ENCODE results near the gene FRS3.
"Not testable (repeated sequence)": the region's sequence is repeated elsewhere in the genome, so short reads cannot be mapped to it uniquely, and the experiment has no call there.

FRS3 gene

GRCh38 chr6:41779788-41780550 is at the start of gene FRS3:
FRS3 (minus strand) TSS chr6:41779900; CDS start chr6:41776987, 2,913 bp downstream.
- peak; percentile 98 for DNase-seq (ENCODE audit: low read depth in 2 of 2)

GRCh38 chr6:41826343-41827022 is 46.8 kb upstream of the FRS3 start:
- DNase-seq (ENCODE audit: low read depth in 2 of 2), result no peak

GRCh38 chr6:41824571-41825569 is 45.2 kb upstream of the FRS3 start:
- no peak for DNase-seq (ENCODE audit: low read depth in 2 of 2)

GRCh38 chr6:41823178-41823577 is 43.5 kb upstream of the FRS3 start:
- no peak for DNase-seq (ENCODE audit: low read depth in 2 of 2)

GRCh38 chr6:41822021-41822420 is 42.3 kb upstream of the FRS3 start:
- DNase-seq (ENCODE audit: low read depth in 2 of 2), result no peak

GRCh38 chr6:41821266-41821665 is 41.6 kb upstream of the FRS3 start:
- DNase-seq (ENCODE audit: low read depth in 2 of 2), result no peak

GRCh38 chr6:41818271-41819054 is 38.8 kb upstream of the FRS3 start:
- no peak for DNase-seq (ENCODE audit: low read depth in 2 of 2)

- no peak for DNase-seq (ENCODE audit: low read depth in 2 of 2)
Measured at GRCh38 chr6:41815587-41815986, 35.9 kb upstream of the FRS3 start.

GRCh38 chr6:41814629-41815028 is 34.9 kb upstream of the FRS3 start:
- no peak for DNase-seq (ENCODE audit: low read depth in 2 of 2)

- DNase-seq (ENCODE audit: low read depth in 2 of 2), result no peak
Measured at GRCh38 chr6:41813956-41814355, 34.3 kb upstream of the FRS3 start.

GRCh38 chr6:41813469-41813868 is 33.8 kb upstream of the FRS3 start:
- DNase-seq (ENCODE audit: low read depth in 2 of 2), result no peak

- DNase-seq (ENCODE audit: low read depth in 2 of 2), result not testable (repeated sequence)
Measured at GRCh38 chr6:41811946-41812345, 32.2 kb upstream of the FRS3 start.

GRCh38 chr6:41811095-41811494 is 31.4 kb upstream of the FRS3 start:
- no peak for DNase-seq (ENCODE audit: low read depth in 2 of 2)

GRCh38 chr6:41805830-41806774 is 26.4 kb upstream of the FRS3 start:
- no peak for DNase-seq (ENCODE audit: low read depth in 2 of 2)

GRCh38 chr6:41801380-41801779 is 21.7 kb upstream of the FRS3 start:
- DNase-seq (ENCODE audit: low read depth in 2 of 2), result no peak

GRCh38 chr6:41799559-41799911 is 19.8 kb upstream of the FRS3 start:
- no peak for DNase-seq (ENCODE audit: low read depth in 2 of 2)

- DNase-seq (ENCODE audit: low read depth in 2 of 2), result no peak
Measured at GRCh38 chr6:41798901-41799558, 19.3 kb upstream of the FRS3 start.

GRCh38 chr6:41796474-41796873 is 16.8 kb upstream of the FRS3 start:
- DNase-seq (ENCODE audit: low read depth in 2 of 2), result no peak

- no peak for DNase-seq (ENCODE audit: low read depth in 2 of 2)
Measured at GRCh38 chr6:41791984-41792383, 12.3 kb upstream of the FRS3 start.

GRCh38 chr6:41791305-41791704 is 11.6 kb upstream of the FRS3 start:
- DNase-seq (ENCODE audit: low read depth in 2 of 2), result no peak
